ENCODE measurements around the gene CCDC85B. TPM values are rescaled to one million over a fixed set of nuclear protein-coding genes. Genes with fewer than 3 reads are reported as not detected.
A peak's percentile ranks its signal among the peaks of the same experiment; 100 is the strongest.

CCDC85B gene
- polyA plus RNA-seq, 1 of the 3 experiments (the other 2 are of a cell fraction): 52.8 TPM

DNA sequence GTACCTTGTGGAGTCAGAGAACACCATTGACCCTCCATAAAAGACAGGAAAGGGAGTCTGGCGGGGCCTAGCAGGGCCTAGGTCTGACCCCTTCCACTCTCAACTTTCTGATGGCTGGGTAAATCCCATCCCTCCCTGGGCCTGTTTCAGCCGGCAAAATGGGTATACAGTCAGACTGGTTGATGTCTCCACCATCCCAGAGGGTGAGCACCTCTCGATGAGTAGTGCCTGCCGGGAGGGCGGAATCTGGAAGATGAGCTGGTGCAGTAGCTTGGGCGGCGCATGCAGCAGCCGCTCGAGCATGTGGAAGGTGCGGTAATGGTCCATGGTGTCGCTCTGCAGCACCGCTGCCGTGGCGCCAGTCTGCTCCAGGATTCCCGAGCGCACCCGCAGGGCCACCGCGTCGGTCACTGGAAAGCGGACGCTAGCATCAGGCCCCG is 2.7 kb upstream of the CCDC85B start:
- H3K9ac ChIP-seq: peak overlapping the region; percentile 73
- peak overlapping the region; percentile 82; the same call in 1 of the 2 replicates for H2AFZ ChIP-seq (ENCODE audit: low read depth)
- peak overlapping the region; percentile 80 to 94 for H3K27ac ChIP-seq (ENCODE audit: low read depth in 2 of 2, low read length in 1 of 2)
- H3F3A ChIP-seq (replicated peaks; ENCODE audit: insufficient read depth): peaks cover 56% of the 10 kb centered on the region
- no peaks in the 10 kb centered on the region for H3K27me3 ChIP-seq (ENCODE audit: insufficient read depth)
- H3K4me2 ChIP-seq: peak overlapping the region; percentile 98
- no peaks in the 10 kb centered on the region for H3K9me2 ChIP-seq
- no peaks in the 10 kb centered on the region for H3K9me3 ChIP-seq
- TF ChIP-seq MEF2A (IDR thresholded peaks at IDR 0.05; ENCODE audit: borderline replicate concordance, low read depth): no peak
- peak; percentile 18; the same call in 1 of the 2 replicates for TF ChIP-seq MXI1 (IDR thresholded peaks at IDR 0.05; ENCODE audit: low read depth, low read length)
- no peak for DNase-seq
- peaks cover 39 to 41% of the 10 kb centered on the region in 2 experiments for H3K36me3 ChIP-seq (replicated peaks in 1 of 2; ENCODE audit: control insufficient read depth in 1 of 2, insufficient read depth in 2 of 2, low read length in 1 of 2)
- ChIA-PET POLR2A (interaction anchor here (0.7 to 3.8 kb wide), 8 partner anchors 9 to 176 kb away, joined by 3 to 46 read pairs (median 4); partner anchors contain the start of genes BANF1, CFL1, EIF1AD and KAT5), CTCF (interaction anchor here (0.7 to 15.2 kb wide), 35 partner anchors 10 to 273 kb away, joined by 3 to 374 read pairs (median 5); partner anchors contain the start of genes C11orf68, CFL1, CTSW and DRAP1)
- H3K4me3 ChIP-seq (ENCODE audit: low read depth in 2 of 2, low read length in 1 of 2): peak overlapping the region; percentile 56 to 82
- peaks cover 19% of the 10 kb centered on the region for H4K20me1 ChIP-seq (ENCODE audit: insufficient read depth)
- H3K79me2 ChIP-seq (ENCODE audit: insufficient read depth): peaks cover 55% of the 10 kb centered on the region
- WGBS (ENCODE audit: low lambda C conversion rate): 0% methylated on average over 13 of the region's 23 CpGs
- peaks cover 35 to 48% of the 10 kb centered on the region in 2 experiments for H3K4me1 ChIP-seq (ENCODE audit: control insufficient read depth in 1 of 2, insufficient read depth in 2 of 2, low read depth in 1 of 2, low read length in 1 of 2)

DNA sequence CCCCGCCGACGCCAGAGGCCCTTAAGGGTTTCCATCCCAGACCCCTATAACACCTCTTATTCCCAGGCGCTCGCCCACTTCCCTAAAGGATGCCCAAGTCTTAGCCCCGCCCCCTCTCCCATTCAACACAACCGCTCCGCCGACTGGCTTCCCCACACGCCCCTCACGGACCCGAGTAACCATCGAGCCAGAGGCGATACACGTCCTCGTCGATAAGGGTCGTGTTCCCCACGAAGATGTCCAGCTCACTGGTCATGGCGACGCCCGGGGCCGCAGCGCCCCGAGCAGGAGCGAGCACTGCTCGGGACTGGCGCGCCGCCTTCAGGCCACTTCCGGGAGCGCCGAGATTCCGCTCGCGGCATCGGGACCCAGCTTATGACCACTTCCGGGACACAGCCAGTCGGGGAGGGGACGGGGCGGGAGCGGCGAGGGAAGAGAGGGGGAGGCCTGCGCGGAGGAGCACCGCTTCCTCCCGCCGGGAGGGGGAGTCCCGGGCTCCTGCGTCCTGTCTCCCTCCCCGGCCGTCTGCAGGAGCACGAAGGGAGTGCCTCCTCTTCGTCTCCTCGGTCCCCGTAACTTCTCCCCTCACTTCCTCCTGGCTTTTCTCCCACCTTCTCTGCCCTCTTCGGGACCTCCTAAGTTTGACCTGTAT is 2.2 kb upstream of the CCDC85B start, which contains the start of gene FIBP:
Gene FIBP, minus strand, starts transcription at position 309 of the 652 bp plus-strand sequence. Its CDS starts 53 bp downstream, at position 256.
- Histone ChIP-seq H3K79me2 (ENCODE audit: insufficient read depth) (peaks cover 60% of the 10 kb centered on the region), H3K4me3 (ENCODE audit: low read depth in 2 of 2, low read length in 1 of 2) (peak within 1 kb of the TSS; percentile 56 to 82), H3K9me2 (no peaks in the 10 kb centered on the region), H3K9ac (peak within 1 kb of the TSS; percentile 73), H3K36me3 (replicated peaks in 1 of 2; ENCODE audit: control insufficient read depth in 1 of 2, insufficient read depth in 2 of 2, low read length in 1 of 2) (peaks cover 34 to 42% of the 10 kb centered on the region in 2 experiments), H4K20me1 (ENCODE audit: insufficient read depth) (peaks cover 25% of the 10 kb centered on the region), H3K4me2 (peak within 1 kb of the TSS; percentile 98), H3F3A (replicated peaks; ENCODE audit: insufficient read depth) (peaks cover 62% of the 10 kb centered on the region), H3K9me3 (no peaks in the 10 kb centered on the region), H3K27me3 (ENCODE audit: insufficient read depth) (no peaks in the 10 kb centered on the region), H3K4me1 (ENCODE audit: control insufficient read depth in 1 of 2, insufficient read depth in 2 of 2, low read depth in 1 of 2, low read length in 1 of 2) (peaks cover 41 to 52% of the 10 kb centered on the region in 2 experiments), H3K27ac (ENCODE audit: low read depth in 2 of 2, low read length in 1 of 2) (peak within 1 kb of the TSS; percentile 94 to 99), H2AFZ (ENCODE audit: low read depth) (peak within 1 kb of the TSS; percentile 82)
- under 1% methylated on average over 25 of the region's 57 CpGs for WGBS (ENCODE audit: low lambda C conversion rate)
- CTCF ChIA-PET: interaction anchor here (0.7 to 15.2 kb wide), 38 partner anchors 9 to 464 kb away, joined by 3 to 374 read pairs (median 6); partner anchors contain the start of genes C11orf68, CFL1, CTSW and DRAP1
- peak; percentile 97 for DNase-seq
- POLR2A ChIA-PET: interaction anchor here (0.7 to 3.8 kb wide), 10 partner anchors 9 to 176 kb away, joined by 3 to 46 read pairs (median 4); partner anchors contain the start of genes BANF1, CFL1, EIF1AD and KAT5
- peak; percentile 65; the same call in 1 of the 2 replicates for TF ChIP-seq TAF1 (IDR thresholded peaks at IDR 0.05; ENCODE audit: borderline replicate concordance, low read depth, low read length)
- peak; percentile 81 for TF ChIP-seq YY1 (IDR thresholded peaks at IDR 0.05; ENCODE audit: low read depth)
- TF ChIP-seq, protein P1, sequence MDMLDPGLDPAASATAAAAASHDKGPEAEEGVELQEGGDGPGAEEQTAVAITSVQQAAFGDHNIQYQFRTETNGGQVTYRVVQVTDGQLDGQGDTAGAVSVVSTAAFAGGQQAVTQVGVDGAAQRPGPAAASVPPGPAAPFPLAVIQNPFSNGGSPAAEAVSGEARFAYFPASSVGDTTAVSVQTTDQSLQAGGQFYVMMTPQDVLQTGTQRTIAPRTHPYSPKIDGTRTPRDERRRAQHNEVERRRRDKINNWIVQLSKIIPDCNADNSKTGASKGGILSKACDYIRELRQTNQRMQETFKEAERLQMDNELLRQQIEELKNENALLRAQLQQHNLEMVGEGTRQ (IDR thresholded peaks at IDR 0.05; ENCODE audit: borderline replicate concordance, low read depth, low read length): no peak
- no peak for TF ChIP-seq JUND (IDR thresholded peaks at IDR 0.05)
- TF ChIP-seq, protein P2, sequence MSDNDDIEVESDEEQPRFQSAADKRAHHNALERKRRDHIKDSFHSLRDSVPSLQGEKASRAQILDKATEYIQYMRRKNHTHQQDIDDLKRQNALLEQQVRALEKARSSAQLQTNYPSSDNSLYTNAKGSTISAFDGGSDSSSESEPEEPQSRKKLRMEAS (IDR thresholded peaks at IDR 0.05; ENCODE audit: low read depth): peak; percentile 45
- TF ChIP-seq SIN3A (IDR thresholded peaks at IDR 0.05; ENCODE audit: borderline replicate concordance, low read depth, low read length): peak; percentile 88; the same call in 1 of the 2 replicates
- no peak; the same call in 1 of the 2 replicates for TF ChIP-seq FOSL2 (IDR thresholded peaks at IDR 0.05; ENCODE audit: borderline replicate concordance, low read depth)
- no peak for TF ChIP-seq RCOR1 (IDR thresholded peaks at IDR 0.05; ENCODE audit: low read length)
- TF ChIP-seq CHD2 (IDR thresholded peaks at IDR 0.05; ENCODE audit: low read length, partially characterized antibody): peak; percentile 53
- TF ChIP-seq EP300 (IDR thresholded peaks at IDR 0.05; ENCODE audit: borderline replicate concordance in 1 of 2, low read depth in 1 of 2, low read length in 1 of 2): no peak
- TF ChIP-seq, protein P3, sequence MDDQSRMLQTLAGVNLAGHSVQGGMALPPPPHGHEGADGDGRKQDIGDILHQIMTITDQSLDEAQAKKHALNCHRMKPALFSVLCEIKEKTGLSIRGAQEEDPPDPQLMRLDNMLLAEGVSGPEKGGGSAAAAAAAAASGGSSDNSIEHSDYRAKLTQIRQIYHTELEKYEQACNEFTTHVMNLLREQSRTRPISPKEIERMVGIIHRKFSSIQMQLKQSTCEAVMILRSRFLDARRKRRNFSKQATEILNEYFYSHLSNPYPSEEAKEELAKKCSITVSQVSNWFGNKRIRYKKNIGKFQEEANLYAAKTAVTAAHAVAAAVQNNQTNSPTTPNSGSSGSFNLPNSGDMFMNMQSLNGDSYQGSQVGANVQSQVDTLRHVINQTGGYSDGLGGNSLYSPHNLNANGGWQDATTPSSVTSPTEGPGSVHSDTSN (IDR thresholded peaks at IDR 0.05): no peak
- TF ChIP-seq, protein P4, sequence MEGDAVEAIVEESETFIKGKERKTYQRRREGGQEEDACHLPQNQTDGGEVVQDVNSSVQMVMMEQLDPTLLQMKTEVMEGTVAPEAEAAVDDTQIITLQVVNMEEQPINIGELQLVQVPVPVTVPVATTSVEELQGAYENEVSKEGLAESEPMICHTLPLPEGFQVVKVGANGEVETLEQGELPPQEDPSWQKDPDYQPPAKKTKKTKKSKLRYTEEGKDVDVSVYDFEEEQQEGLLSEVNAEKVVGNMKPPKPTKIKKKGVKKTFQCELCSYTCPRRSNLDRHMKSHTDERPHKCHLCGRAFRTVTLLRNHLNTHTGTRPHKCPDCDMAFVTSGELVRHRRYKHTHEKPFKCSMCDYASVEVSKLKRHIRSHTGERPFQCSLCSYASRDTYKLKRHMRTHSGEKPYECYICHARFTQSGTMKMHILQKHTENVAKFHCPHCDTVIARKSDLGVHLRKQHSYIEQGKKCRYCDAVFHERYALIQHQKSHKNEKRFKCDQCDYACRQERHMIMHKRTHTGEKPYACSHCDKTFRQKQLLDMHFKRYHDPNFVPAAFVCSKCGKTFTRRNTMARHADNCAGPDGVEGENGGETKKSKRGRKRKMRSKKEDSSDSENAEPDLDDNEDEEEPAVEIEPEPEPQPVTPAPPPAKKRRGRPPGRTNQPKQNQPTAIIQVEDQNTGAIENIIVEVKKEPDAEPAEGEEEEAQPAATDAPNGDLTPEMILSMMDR (IDR thresholded peaks at IDR 0.05): peak; percentile 68
- TF ChIP-seq, protein P5, sequence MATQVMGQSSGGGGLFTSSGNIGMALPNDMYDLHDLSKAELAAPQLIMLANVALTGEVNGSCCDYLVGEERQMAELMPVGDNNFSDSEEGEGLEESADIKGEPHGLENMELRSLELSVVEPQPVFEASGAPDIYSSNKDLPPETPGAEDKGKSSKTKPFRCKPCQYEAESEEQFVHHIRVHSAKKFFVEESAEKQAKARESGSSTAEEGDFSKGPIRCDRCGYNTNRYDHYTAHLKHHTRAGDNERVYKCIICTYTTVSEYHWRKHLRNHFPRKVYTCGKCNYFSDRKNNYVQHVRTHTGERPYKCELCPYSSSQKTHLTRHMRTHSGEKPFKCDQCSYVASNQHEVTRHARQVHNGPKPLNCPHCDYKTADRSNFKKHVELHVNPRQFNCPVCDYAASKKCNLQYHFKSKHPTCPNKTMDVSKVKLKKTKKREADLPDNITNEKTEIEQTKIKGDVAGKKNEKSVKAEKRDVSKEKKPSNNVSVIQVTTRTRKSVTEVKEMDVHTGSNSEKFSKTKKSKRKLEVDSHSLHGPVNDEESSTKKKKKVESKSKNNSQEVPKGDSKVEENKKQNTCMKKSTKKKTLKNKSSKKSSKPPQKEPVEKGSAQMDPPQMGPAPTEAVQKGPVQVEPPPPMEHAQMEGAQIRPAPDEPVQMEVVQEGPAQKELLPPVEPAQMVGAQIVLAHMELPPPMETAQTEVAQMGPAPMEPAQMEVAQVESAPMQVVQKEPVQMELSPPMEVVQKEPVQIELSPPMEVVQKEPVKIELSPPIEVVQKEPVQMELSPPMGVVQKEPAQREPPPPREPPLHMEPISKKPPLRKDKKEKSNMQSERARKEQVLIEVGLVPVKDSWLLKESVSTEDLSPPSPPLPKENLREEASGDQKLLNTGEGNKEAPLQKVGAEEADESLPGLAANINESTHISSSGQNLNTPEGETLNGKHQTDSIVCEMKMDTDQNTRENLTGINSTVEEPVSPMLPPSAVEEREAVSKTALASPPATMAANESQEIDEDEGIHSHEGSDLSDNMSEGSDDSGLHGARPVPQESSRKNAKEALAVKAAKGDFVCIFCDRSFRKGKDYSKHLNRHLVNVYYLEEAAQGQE (IDR thresholded peaks at IDR 0.05; ENCODE audit: low read depth, low read length): peak; percentile 16; the same call in 1 of the 2 replicates
- no peak for TF ChIP-seq NRF1 (IDR thresholded peaks at IDR 0.05; ENCODE audit: low read depth, low read length)
- no peak; the same call in 1 of the 2 replicates for TF ChIP-seq FOXJ3 (CRISPR knock-in tag; IDR thresholded peaks at IDR 0.05)

Measured in SK-N-SH (cell line).